MM.1S (cell line): ENCODE data around the gene SMYD2.

Experiments used
- EZH2 ChIP-seq: fragments of 300-600 bp; sonication (generic); optimal IDR thresholded peaks from 2 replicates; pipeline ENCODE3; 2017; ENCODE audit warnings: low read depth, mild to moderate bottlenecking, antibody characterized with exemption, low read length, mixed read lengths
- EZH2phosphoT487 ChIP-seq: fragments of 300-600 bp; sonication (generic); IDR thresholded peaks from 2 replicates; pipeline ENCODE4 v1.6.1; 2018; ENCODE audit warnings: antibody characterized with exemption, low read length
- TF ChIP-seq, protein P1 (sequence below): fragments of 300-600 bp; sonication (generic); IDR thresholded peaks from 2 replicates; pipeline ENCODE4 v1.5.1; 2016; ENCODE audit warnings: antibody characterized with exemption, low read length, mixed read lengths

DNA sequence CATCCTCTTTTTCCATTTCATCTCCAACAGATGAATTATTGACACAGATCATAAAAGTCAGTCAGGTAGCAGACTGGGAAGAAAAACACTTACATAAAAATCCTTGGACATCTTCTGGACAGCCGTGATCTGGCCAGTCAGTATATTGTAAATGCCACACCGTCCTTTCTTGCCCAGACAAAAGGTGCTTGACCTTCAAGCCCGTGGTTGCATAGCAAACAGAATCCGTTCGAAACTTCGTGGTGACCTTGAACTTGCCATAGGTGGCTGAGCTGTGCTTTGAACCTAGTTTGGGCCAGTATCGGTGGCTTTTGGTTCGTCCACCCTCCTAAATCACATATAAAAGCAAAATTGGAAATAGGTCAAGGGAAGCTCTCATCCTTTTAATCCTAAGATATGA, 88.4 kb downstream of the SMYD2 start:
- TF ChIP-seq, protein P1, sequence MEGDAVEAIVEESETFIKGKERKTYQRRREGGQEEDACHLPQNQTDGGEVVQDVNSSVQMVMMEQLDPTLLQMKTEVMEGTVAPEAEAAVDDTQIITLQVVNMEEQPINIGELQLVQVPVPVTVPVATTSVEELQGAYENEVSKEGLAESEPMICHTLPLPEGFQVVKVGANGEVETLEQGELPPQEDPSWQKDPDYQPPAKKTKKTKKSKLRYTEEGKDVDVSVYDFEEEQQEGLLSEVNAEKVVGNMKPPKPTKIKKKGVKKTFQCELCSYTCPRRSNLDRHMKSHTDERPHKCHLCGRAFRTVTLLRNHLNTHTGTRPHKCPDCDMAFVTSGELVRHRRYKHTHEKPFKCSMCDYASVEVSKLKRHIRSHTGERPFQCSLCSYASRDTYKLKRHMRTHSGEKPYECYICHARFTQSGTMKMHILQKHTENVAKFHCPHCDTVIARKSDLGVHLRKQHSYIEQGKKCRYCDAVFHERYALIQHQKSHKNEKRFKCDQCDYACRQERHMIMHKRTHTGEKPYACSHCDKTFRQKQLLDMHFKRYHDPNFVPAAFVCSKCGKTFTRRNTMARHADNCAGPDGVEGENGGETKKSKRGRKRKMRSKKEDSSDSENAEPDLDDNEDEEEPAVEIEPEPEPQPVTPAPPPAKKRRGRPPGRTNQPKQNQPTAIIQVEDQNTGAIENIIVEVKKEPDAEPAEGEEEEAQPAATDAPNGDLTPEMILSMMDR = no peak
- TF ChIP-seq EZH2phosphoT487 (no peak), EZH2 (no peak)
